K562 (cell line): ENCODE measurements around the gene ADCY1. TPM values are rescaled to one million over a fixed set of nuclear protein-coding genes. Genes with fewer than 3 reads are reported as not detected.

Experiments used
- ATAC-seq: fragments of 200-7000 bp; cut with Tn5 transposase; 3 replicates; pipeline ENCODE4 v1.9.1; 2020; ENCODE audit warnings: moderate library complexity
- BruUV-seq: library from RNA; stranded (reverse); fragments of 400-500 nt; replicated peaks from 2 replicates; lab custom pipeline; 2021; lab: Mats Ljungman, UMichigan
- CTCF ChIA-PET: fragments of 300-600 bp; formaldehyde crosslinking; extraction: SDS; loops from one replicate; lab custom pipeline; 2021; ENCODE audit warnings: low intra/inter-chr PET ratio; lab: Yijun Ruan, JAX
- POLR2A ChIA-PET: fragments of 300-600, 350-650 bp; sonication (Branson Sonifier 250); formaldehyde crosslinking; extraction: SDS; loops from one replicate; lab custom pipeline; 2021; ENCODE audit warnings: antibody characterized with exemption, inconsistent platforms; lab: Yijun Ruan, JAX
- DNase-seq, 4 experiments: peaks; one replicate each; pipeline versions ENCODE4 v3.0.0 to v3.0.0-alpha.2; 2011 to 2018; ENCODE audit warnings: low spot score in 3 of 4, mixed read lengths in 3 of 4; ENCODE audit errors: extremely low read depth in 1 of 4
- FAIRE-seq: peaks from 2 replicates; lab custom pipeline; 2011; peaks lifted over from hg19 to GRCh38; lab: Jason Lieb, UNC
- H2AFZ ChIP-seq: 2 replicates; pipeline ENCODE4 v1.6.0; 2011; ENCODE audit warnings: low read depth, low read length, control low read depth, inconsistent platforms
- H3K27ac ChIP-seq: fragments of 200-600 bp; 3 replicates; pipeline ENCODE4 v1.8.0; 2011; ENCODE audit warnings: low read depth, mild to moderate bottlenecking, control low read depth, inconsistent platforms, low read length, moderate library complexity, mixed read lengths; ENCODE audit errors: extremely low read depth
- H3K27me3 ChIP-seq, 2 experiments: fragments of 300-600 bp in 1 of 2; 2 replicates in 1 of 2; 3 replicates in 1 of 2; pipeline versions ENCODE4 v1.6.0 to v1.8.0; 2011; ENCODE audit warnings: inconsistent platforms in 2 of 2, low read length in 2 of 2, mild to moderate bottlenecking in 1 of 2, mixed read lengths in 1 of 2, moderate library complexity in 1 of 2; ENCODE audit not compliant: control insufficient read depth in 2 of 2, insufficient read depth in 2 of 2
- H3K36me3 ChIP-seq: fragments of 300-600 bp; 3 replicates; pipeline ENCODE4 v1.8.0; 2011; ENCODE audit warnings: mild to moderate bottlenecking, low read length, inconsistent platforms; ENCODE audit not compliant: control insufficient read depth, insufficient read depth
- H3K4me1 ChIP-seq, 2 experiments: fragments of 200-600 bp in 1 of 2; replicated peaks in 1 of 2; 2 replicates in 1 of 2; 3 replicates in 1 of 2; pipeline versions ENCODE4 v1.5.1 to v1.8.0; 2011; ENCODE audit warnings: inconsistent platforms in 2 of 2, low read length in 2 of 2, mild to moderate bottlenecking in 1 of 2, mixed read lengths in 1 of 2, moderate library complexity in 1 of 2; ENCODE audit not compliant: control insufficient read depth in 2 of 2, insufficient read depth in 2 of 2
- H3K4me2 ChIP-seq: 2 replicates; pipeline ENCODE4 v1.6.1; 2011; ENCODE audit warnings: low read length, control low read depth, inconsistent platforms, mixed read lengths; ENCODE audit not compliant: insufficient read depth
- H3K4me3 ChIP-seq: fragments of 200-600 bp; sonication (generic), shearing (Covaris generic); 2 replicates; pipeline ENCODE4 v1.5.1; 2016; ENCODE audit warnings: control low read depth, inconsistent platforms
- H3K79me2 ChIP-seq: fragments of 200-600 bp; 3 replicates; pipeline ENCODE4 v1.8.0; 2011; ENCODE audit warnings: low read length, inconsistent platforms; ENCODE audit not compliant: control insufficient read depth, insufficient read depth
- H3K9ac ChIP-seq, 2 experiments: 2 replicates each; pipeline versions ENCODE4 v1.6.0 to v1.6.1; 2011; ENCODE audit warnings: low read depth in 2 of 2, low read length in 2 of 2, control low read depth in 1 of 2, inconsistent platforms in 1 of 2, mild to moderate bottlenecking in 1 of 2, mixed read lengths in 1 of 2; ENCODE audit not compliant: insufficient read depth in 1 of 2
- H3K9me1 ChIP-seq: one replicate; pipeline ENCODE4 v1.6.0; 2011; ENCODE audit warnings: inconsistent platforms, mild to moderate bottlenecking, low read length, moderate library complexity; ENCODE audit not compliant: control insufficient read depth, insufficient read depth
- H3K9me3 ChIP-seq: replicated peaks from 2 replicates; pipeline ENCODE4 v1.5.1; 2011; ENCODE audit warnings: low read depth, low read length, inconsistent platforms; ENCODE audit not compliant: control insufficient read depth, insufficient read depth
- H4K20me1 ChIP-seq: replicated peaks from 2 replicates; pipeline ENCODE4 v1.6.1; 2011; ENCODE audit warnings: low read length, inconsistent platforms, mixed read lengths; ENCODE audit not compliant: control insufficient read depth, insufficient read depth
- ILK ChIP-seq: fragments of 450-650 bp; IDR thresholded peaks from 2 replicates; pipeline ENCODE4 v1.6.1; 2016; ENCODE audit warnings: missing genetic modification characterization, low read depth, mild to moderate bottlenecking, missing compliant biosample characterization, moderate library complexity, borderline replicate concordance
- KAT8 ChIP-seq: fragments of 450-650 bp; IDR thresholded peaks from 2 replicates; pipeline ENCODE4 v1.6.1; 2016; ENCODE audit warnings: low read depth, mild to moderate bottlenecking
- TSHZ1 ChIP-seq: fragments of 250-450 bp; sonication (Bioruptor Pico); IDR thresholded peaks from 2 replicates; pipeline ENCODE4 v1.4.0; 2020; ENCODE audit warnings: mild to moderate bottlenecking, moderate library complexity
- ZNF318 ChIP-seq, 2 experiments: fragments of 450-650 bp; IDR thresholded peaks; 2 replicates each; pipeline ENCODE4 v1.6.1; 2016; ENCODE audit warnings: mild to moderate bottlenecking in 2 of 2, borderline replicate concordance in 1 of 2, low read depth in 1 of 2, moderate library complexity in 1 of 2
- ZNF449 ChIP-seq: fragments of 250-450 bp; sonication (Bioruptor Pico); IDR thresholded peaks from 2 replicates; pipeline ENCODE4 v1.8.0; 2022; ENCODE audit warnings: moderate library complexity, mild to moderate bottlenecking, inconsistent platforms
- WGBS: fragments of 100-300 bp; shearing (Covaris generic); methylation state at CpG from one replicate; pipeline ENCODE4 v1.1.6; 2016; ENCODE audit warnings: low coverage, mixed read lengths; ENCODE audit not compliant: insufficient coverage; ENCODE audit errors: missing lambda C conversion rate; 5-methylcytosine and 5-hydroxymethylcytosine counted together
- in situ Hi-C: fragments of 300-500 bp; cut with MboI; formaldehyde crosslinking; loops from 4 replicates; pipeline ENCODE4 v1.15.0; 2018; ENCODE audit warnings: inconsistent platforms, mixed read lengths
- intact Hi-C: fragments of 100-400 bp; cut with micrococcal nuclease; formaldehyde crosslinking; loops from 2 replicates; pipeline ENCODE4 v1.14.2; 2022
- polyA plus RNA-seq, 8 experiments: library from polyadenylated mRNA; depleted of rRNA in 4 of 8; stranded (reverse) in 5 of 8; unstranded in 3 of 8; fragments of >200 nt; fragmentation: Nextera tagmentation in 2 of 8; fragmentation: Illumina TruSeq in 1 of 8; extraction: Ambion mirVana in 2 of 8; extraction: Trizol in 1 of 8; gene quantifications; 2 replicates each; pipeline versions ENCODE4 v1.2.1 to v1.2.3, GENCODE V29; 2011 to 2014; ENCODE audit warnings: inconsistent platforms in 1 of 8, missing spikeins in 1 of 8
- total RNA-seq, 7 experiments: library from RNA; depleted of rRNA in 6 of 7; stranded (reverse); fragments of >200 nt in 6 of 7; fragmentation: Illumina TruSeq in 2 of 7; extraction: Trizol in 2 of 7; gene quantifications; 2 replicates each; pipeline versions ENCODE4 v1.2.1 to v1.2.3, GENCODE V29; 2011 to 2021; ENCODE audit warnings: low replicate concordance in 1 of 7
- TF ChIP-seq, protein P1 (sequence below): fragments of 450-650 bp; IDR thresholded peaks from 2 replicates; pipeline ENCODE4 v1.6.1; 2018; ENCODE audit warnings: mild to moderate bottlenecking, low read depth; ENCODE audit not compliant: partially characterized antibody

ADCY1 gene
- total and polyA plus RNA-seq, 9 of the 15 experiments (the other 6 are each of a cell fraction or from before 2014, with no cell fraction given) = under 0.01 to 0.18 (median 0.10) TPM; not detected in 4

GRCh38 chr7:45623157-45623556 lies 49.0 kb downstream of the ADCY1 start:
- Histone ChIP-seq H3K9me1 (no peaks in the 10 kb centered on the region), H4K20me1 (no peaks in the 10 kb centered on the region), H2AFZ (no peak overlapping the region), H3K9me3 (no peaks in the 10 kb centered on the region), H3K4me3 (no peak overlapping the region), H3K27me3 (peaks cover 0 to 13% of the 10 kb centered on the region in 2 experiments; a peak in 2 of 5 replicates), H3K4me1 (no peaks in the 10 kb centered on the region), H3K36me3 (no peaks in the 10 kb centered on the region), H3K9ac (no peak overlapping the region), H3K27ac (no peak overlapping the region), H3K4me2 (no peak overlapping the region), H3K79me2 (no peaks in the 10 kb centered on the region)
- in situ Hi-C loops = no loop called here
- ATAC-seq = no peak
- CTCF ChIA-PET = no interaction called here
- WGBS = 0% methylated on average over 7 of the region's 7 CpGs
- BruUV-seq = no TSS peak
- FAIRE-seq = no peak
- POLR2A ChIA-PET = interaction anchor here (0.6 to 1.7 kb wide), 3 partner anchors 10 to 28 kb away, joined by 3 to 4 read pairs (median 3); no protein-coding TSS in a partner anchor
- DNase-seq = no peak
- intact Hi-C loops = no loop called here
- TF ChIP-seq ZNF318 (IDR thresholded peaks at IDR 0.05; ENCODE audit: borderline replicate concordance in 1 of 2, low read depth in 1 of 2) = no peak
- TF ChIP-seq, protein P1, sequence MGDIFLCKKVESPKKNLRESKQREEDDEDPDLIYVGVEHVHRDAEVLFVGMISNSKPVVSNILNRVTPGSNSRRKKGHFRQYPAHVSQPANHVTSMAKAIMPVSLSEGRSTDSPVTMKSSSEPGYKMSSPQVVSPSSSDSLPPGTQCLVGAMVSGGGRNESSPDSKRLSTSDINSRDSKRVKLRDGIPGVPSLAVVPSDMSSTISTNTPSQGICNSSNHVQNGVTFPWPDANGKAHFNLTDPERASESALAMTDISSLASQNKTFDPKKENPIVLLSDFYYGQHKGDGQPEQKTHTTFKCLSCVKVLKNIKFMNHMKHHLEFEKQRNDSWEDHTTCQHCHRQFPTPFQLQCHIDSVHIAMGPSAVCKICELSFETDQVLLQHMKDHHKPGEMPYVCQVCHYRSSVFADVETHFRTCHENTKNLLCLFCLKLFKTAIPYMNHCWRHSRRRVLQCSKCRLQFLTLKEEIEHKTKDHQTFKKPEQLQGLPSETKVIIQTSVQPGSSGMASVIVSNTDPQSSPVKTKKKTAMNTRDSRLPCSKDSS = no peak
- no peak for TF ChIP-seq TSHZ1 (CRISPR knock-in tag)
- no peak for TF ChIP-seq KAT8
- TF ChIP-seq ILK (tag) = no peak
- no peak for TF ChIP-seq ZNF449 (CRISPR knock-in tag)
